H1 (cell line): ENCODE results near the gene RAB25. TPM values are rescaled to one million over a fixed set of nuclear protein-coding genes. Genes with fewer than 3 reads are reported as not detected.

ENCODE experiments used
- CTCF ChIA-PET: fragments of 300-600 bp; sonication (Branson Sonifier 250); formaldehyde crosslinking; loops from one replicate; lab custom pipeline; 2021; ENCODE audit not compliant: partially characterized antibody; lab: Charles Lee
- POLR2A ChIA-PET: fragments of 300-600 bp; sonication (Branson Sonifier 250); formaldehyde crosslinking; loops from one replicate; lab custom pipeline; 2021; ENCODE audit warnings: inconsistent platforms; ENCODE audit not compliant: partially characterized antibody; lab: Charles Lee
- DNase-seq, 2 experiments: peaks; one replicate each; pipeline versions ENCODE4 v3.0.0 to v3.0.0-alpha.2; 2010 to 2022; ENCODE audit warnings: low spot score in 2 of 2, low read depth in 1 of 2, mixed read lengths in 1 of 2
- FAIRE-seq: peaks from 2 replicates; lab custom pipeline; 2011; peaks lifted over from hg19 to GRCh38; lab: Jason Lieb, UNC
- H2AFZ ChIP-seq: 2 replicates; pipeline ENCODE4 v1.8.1; 2012; ENCODE audit warnings: low read length, inconsistent platforms
- H2AK5ac ChIP-seq: 2 replicates; pipeline ENCODE4 v1.6.1; 2013; ENCODE audit warnings: low read depth, low read length
- H2BK120ac ChIP-seq: replicated peaks from 2 replicates; pipeline ENCODE3; 2013; ENCODE audit warnings: low read depth, low read length, inconsistent platforms
- H2BK12ac ChIP-seq: 2 replicates; pipeline ENCODE4 v1.6.1; 2013; ENCODE audit warnings: low read depth, low read length
- H2BK15ac ChIP-seq: 2 replicates; pipeline ENCODE4 v1.6.1; 2013; ENCODE audit warnings: low read length
- H2BK20ac ChIP-seq: 2 replicates; pipeline ENCODE4 v1.6.1; 2013; ENCODE audit warnings: low read length
- H2BK5ac ChIP-seq: 2 replicates; pipeline ENCODE4 v1.6.1; 2013; ENCODE audit warnings: low read depth, low read length
- H3K14ac ChIP-seq: 2 replicates; pipeline ENCODE4 v1.6.1; 2013; ENCODE audit warnings: inconsistent platforms; ENCODE audit not compliant: insufficient read length
- H3K18ac ChIP-seq: 2 replicates; pipeline ENCODE4 v1.6.1; 2013; ENCODE audit warnings: low read length; ENCODE audit errors: extremely low read depth
- H3K23ac ChIP-seq: 2 replicates; pipeline ENCODE4 v1.6.1; 2013; ENCODE audit warnings: inconsistent platforms; ENCODE audit not compliant: insufficient read length
- H3K23me2 ChIP-seq: 2 replicates; pipeline ENCODE4 v1.6.1; 2013; ENCODE audit warnings: low read depth, low read length
- H3K27ac ChIP-seq: 2 replicates; pipeline ENCODE4 v1.6.1; 2011; ENCODE audit warnings: low read depth, low read length, inconsistent platforms
- H3K27me3 ChIP-seq, 4 experiments: replicated peaks in 1 of 4; 1 replicate in 1 of 4; 2 replicates in 3 of 4; pipeline versions ENCODE4 v1.6.1 to v1.8.1; 2011 to 2013; ENCODE audit warnings: low read length in 3 of 4, mild to moderate bottlenecking in 3 of 4, inconsistent platforms in 2 of 4, mixed read lengths in 2 of 4, moderate library complexity in 1 of 4; ENCODE audit not compliant: control insufficient read depth in 3 of 4, insufficient read depth in 3 of 4; ENCODE audit errors: extremely low read depth in 1 of 4
- H3K36me3 ChIP-seq, 4 experiments: 2 replicates each; pipeline versions ENCODE4 v1.6.1 to v1.8.1; 2011 to 2013; ENCODE audit warnings: mild to moderate bottlenecking in 4 of 4, low read length in 3 of 4, moderate library complexity in 2 of 4, control low read depth in 1 of 4, inconsistent platforms in 1 of 4; ENCODE audit not compliant: insufficient read depth in 4 of 4, control insufficient read depth in 2 of 4
- H3K4ac ChIP-seq: replicated peaks from 2 replicates; pipeline ENCODE3; 2013; ENCODE audit warnings: low read length, low read depth, mixed read lengths, inconsistent platforms; ENCODE audit not compliant: insufficient read length
- H3K4me1 ChIP-seq, 4 experiments: replicated peaks in 1 of 4; 1 replicate in 1 of 4; 2 replicates in 3 of 4; pipeline versions ENCODE4 v1.6.1 to v1.8.1; 2011 to 2013; ENCODE audit warnings: low read length in 3 of 4, inconsistent platforms in 2 of 4, mixed read lengths in 1 of 4; ENCODE audit not compliant: insufficient read depth in 4 of 4, control insufficient read depth in 3 of 4
- H3K4me2 ChIP-seq, 2 experiments: 2 replicates each; pipeline versions ENCODE4 v1.6.1 to v1.8.1; 2011 to 2013; ENCODE audit warnings: low read depth in 2 of 2, low read length in 2 of 2, control low read depth in 1 of 2, inconsistent platforms in 1 of 2, mild to moderate bottlenecking in 1 of 2; ENCODE audit not compliant: insufficient read depth in 1 of 2
- H3K4me3 ChIP-seq, 4 experiments: fragments of 200-600, 300-600 bp in 1 of 4; sonication (generic), shearing (Covaris generic), sonication (Bioruptor Twin) in 1 of 4; 2 replicates each; pipeline versions ENCODE4 v1.5.1 to v1.8.1; 2011 to 2016; ENCODE audit warnings: low read length in 4 of 4, low read depth in 3 of 4, control low read depth in 2 of 4, inconsistent platforms in 2 of 4, mild to moderate bottlenecking in 2 of 4, mixed read lengths in 1 of 4, moderate library complexity in 1 of 4; ENCODE audit not compliant: insufficient read depth in 2 of 4; ENCODE audit errors: extremely low read depth in 1 of 4
- H3K56ac ChIP-seq: replicated peaks from 2 replicates; pipeline ENCODE3; 2013; ENCODE audit warnings: low read depth, mild to moderate bottlenecking, mixed read lengths, low read length, inconsistent platforms; ENCODE audit not compliant: insufficient read length
- H3K79me1 ChIP-seq: 2 replicates; pipeline ENCODE4 v1.6.1; 2013; ENCODE audit warnings: low read depth, low read length, control low read depth
- H3K79me2 ChIP-seq, 2 experiments: 2 replicates each; pipeline versions ENCODE4 v1.6.1 to v1.8.1; 2012 to 2013; ENCODE audit warnings: low read length in 2 of 2, mild to moderate bottlenecking in 2 of 2, inconsistent platforms in 1 of 2; ENCODE audit not compliant: insufficient read depth in 2 of 2, control insufficient read depth in 1 of 2
- H3K9ac ChIP-seq, 4 experiments: replicated peaks in 1 of 4; 1 replicate in 1 of 4; 2 replicates in 3 of 4; pipeline versions ENCODE4 v1.6.1 to v1.8.1; 2011 to 2013; ENCODE audit warnings: low read depth in 3 of 4, low read length in 3 of 4, control low read depth in 2 of 4, mild to moderate bottlenecking in 2 of 4, moderate library complexity in 2 of 4, inconsistent platforms in 1 of 4; ENCODE audit errors: extremely low read depth in 1 of 4
- H3K9me3 ChIP-seq, 2 experiments: 2 replicates each; pipeline versions ENCODE4 v1.6.1 to v1.8.1; 2012 to 2013; ENCODE audit warnings: mild to moderate bottlenecking in 2 of 2, moderate library complexity in 2 of 2, control low read depth in 1 of 2, inconsistent platforms in 1 of 2, low read depth in 1 of 2, low read length in 1 of 2, mixed read lengths in 1 of 2; ENCODE audit not compliant: insufficient read depth in 2 of 2
- H4K20me1 ChIP-seq, 2 experiments: replicated peaks in 1 of 2; 2 replicates each; pipeline versions ENCODE3 to v1.8.1; 2011 to 2013; ENCODE audit warnings: inconsistent platforms in 2 of 2, low read length in 2 of 2, mild to moderate bottlenecking in 1 of 2; ENCODE audit not compliant: insufficient read depth in 2 of 2, control insufficient read depth in 1 of 2
- H4K5ac ChIP-seq: 2 replicates; pipeline ENCODE4 v1.6.1; 2013; ENCODE audit warnings: low read length, low read depth, mixed read lengths, inconsistent platforms; ENCODE audit not compliant: insufficient read length
- H4K8ac ChIP-seq: 2 replicates; pipeline ENCODE4 v1.8.0; 2013; ENCODE audit warnings: mild to moderate bottlenecking, moderate library complexity, low read length, inconsistent platforms; ENCODE audit not compliant: insufficient read depth; ENCODE audit errors: extremely low read depth
- H4K91ac ChIP-seq: replicated peaks from 2 replicates; pipeline ENCODE3; 2013; ENCODE audit warnings: low read length, mixed read lengths, inconsistent platforms; ENCODE audit not compliant: insufficient read length
- BRCA1 ChIP-seq: IDR thresholded peaks from 2 replicates; pipeline ENCODE4 v1.6.1; 2012; ENCODE audit warnings: low read depth, low read length, improper control_type of control experiment
- CBX5 ChIP-seq: fragments of 300-800, 300-1000 bp; sonication (generic); IDR thresholded peaks from 2 replicates; pipeline ENCODE4 v1.7.1; 2016; ENCODE audit warnings: antibody characterized with exemption, low read length, low read depth
- E2F6 ChIP-seq: IDR thresholded peaks from 2 replicates; pipeline ENCODE4 v1.6.1; 2012; ENCODE audit warnings: inconsistent platforms
- EGR1 ChIP-seq: IDR thresholded peaks from 2 replicates; pipeline ENCODE4 v1.6.1; 2011; ENCODE audit warnings: low read depth, low read length, borderline replicate concordance
- EP300 ChIP-seq, 2 experiments: IDR thresholded peaks; 1 replicate in 1 of 2; 2 replicates in 1 of 2; pipeline ENCODE4 v1.6.1; 2011 to 2012; ENCODE audit warnings: low read depth in 2 of 2, low read length in 2 of 2, mild to moderate bottlenecking in 2 of 2, borderline replicate concordance in 1 of 2, inconsistent platforms in 1 of 2, moderate library complexity in 1 of 2
- HDAC2 ChIP-seq, 2 experiments: fragments of 300-600 bp in 1 of 2; sonication (generic) in 1 of 2; IDR thresholded peaks; 2 replicates each; pipeline ENCODE4 v1.6.1; 2011 to 2012; ENCODE audit warnings: low read depth in 2 of 2, low read length in 2 of 2, mild to moderate bottlenecking in 2 of 2, moderate library complexity in 2 of 2, borderline replicate concordance in 1 of 2, inconsistent platforms in 1 of 2
- JUND ChIP-seq: IDR thresholded peaks from 2 replicates; pipeline ENCODE4 v1.6.1; 2011; ENCODE audit warnings: mild to moderate bottlenecking, improper control_type of control experiment, low read length
- KDM4A ChIP-seq: IDR thresholded peaks from one replicate; pipeline ENCODE4 v1.7.1; 2012; ENCODE audit warnings: low read depth, mild to moderate bottlenecking, moderate library complexity, low read length, inconsistent platforms; ENCODE audit not compliant: severe bottlenecking
- NRF1 ChIP-seq: IDR thresholded peaks from 2 replicates; pipeline ENCODE4 v1.6.1; 2011; ENCODE audit warnings: mild to moderate bottlenecking, low read depth, low read length, improper control_type of control experiment
- TAF1 ChIP-seq: IDR thresholded peaks from 2 replicates; pipeline ENCODE4 v1.6.1; 2011; ENCODE audit warnings: mild to moderate bottlenecking, low read depth, low read length
- TEAD4 ChIP-seq: IDR thresholded peaks from 2 replicates; pipeline ENCODE4 v1.6.1; 2012; ENCODE audit warnings: low read depth, low read length, inconsistent platforms, mixed read lengths
- ZNF274 ChIP-seq: IDR thresholded peaks from 2 replicates; pipeline ENCODE4 v1.7.0; 2012; ENCODE audit warnings: low read length, borderline replicate concordance; ENCODE audit errors: extremely low read depth
- WGBS, 2 experiments: shearing (Covaris generic) in 1 of 2; methylation state at CpG; one replicate each; pipeline versions ENCODE4 v1.1.6 to v1.1.7; 2013 to 2015; ENCODE audit warnings: low lambda C conversion rate in 2 of 2, mixed read lengths in 2 of 2, inconsistent platforms in 1 of 2, low coverage in 1 of 2, missing lambda C conversion rate in 1 of 2; ENCODE audit not compliant: insufficient replicate concordance in 2 of 2, insufficient coverage in 1 of 2, insufficient read length in 1 of 2; ENCODE audit errors: extremely low coverage in 1 of 2, missing lambda C conversion rate in 1 of 2; 5-methylcytosine and 5-hydroxymethylcytosine counted together
- polyA plus RNA-seq, 7 experiments: library from polyadenylated mRNA; depleted of rRNA in 3 of 7; stranded (reverse) in 5 of 7; unstranded in 2 of 7; fragments of >200 nt in 5 of 7; fragments of 200-250 nt in 2 of 7; gene quantifications; 1 replicate in 5 of 7; 2 replicates in 1 of 7; 4 replicates in 1 of 7; pipeline versions ENCODE4 v1.2.1 to v1.2.3, GENCODE V29; 2011 to 2013; ENCODE audit warnings: missing spikeins in 2 of 7, mixed read lengths in 2 of 7
- total RNA-seq: library from RNA; stranded (reverse); fragmentation: NEBNext Ultra II Directional; extraction: Animal tissue kit (Norgen Biotek cat#: 25700); gene quantifications from 2 replicates; pipeline ENCODE4 v1.2.1, GENCODE V29; 2021

Gene RAB25
- total and polyA plus RNA-seq, 2 of the 8 experiments (the other 6 are each of a cell fraction or from before 2014, with no cell fraction given) = 34.8 to 98.2 TPM

GRCh38 chr1:156086256-156086662 is 25.3 kb downstream of the RAB25 start:
- H3K4ac ChIP-seq = no peak overlapping the region
- H3K79me2 ChIP-seq = peaks cover 0 to 31% of the 10 kb centered on the region in 2 experiments; a peak in 3 of 4 replicates
- H4K5ac ChIP-seq = no peak overlapping the region
- H2BK12ac ChIP-seq = no peak overlapping the region
- TF ChIP-seq EP300 (IDR thresholded peaks at IDR 0.05; ENCODE audit: borderline replicate concordance in 1 of 2, low read depth in 2 of 2, low read length in 2 of 2) (no peak), E2F6 (no peak), BRCA1 (no peak), KDM4A (no peak), CBX5 (no peak), TEAD4 (0 out of 2 replicates have a peak, but pooled peaks have one; percentile 44), JUND (peak; percentile 40; the same call in 1 of the 2 replicates), NRF1 (no peak), HDAC2 (IDR thresholded peaks at IDR 0.05; ENCODE audit: borderline replicate concordance in 1 of 2, low read depth in 2 of 2, low read length in 2 of 2) (no peak), TAF1 (0 out of 2 replicates have a peak, but pooled peaks have one; percentile 18), ZNF274 (no peak), EGR1 (no peak)
- H3K9ac ChIP-seq = no peak overlapping the region; a peak in 1 of 7 replicates
- H3K79me1 ChIP-seq = peaks cover 7% of the 10 kb centered on the region
- no peak overlapping the region for H3K4me3 ChIP-seq
- H2AK5ac ChIP-seq = no peak overlapping the region
- H2BK120ac ChIP-seq = no peak overlapping the region
- no peak overlapping the region for H2BK20ac ChIP-seq
- no peak overlapping the region for H2BK15ac ChIP-seq
- no peaks in the 10 kb centered on the region for H3K36me3 ChIP-seq
- H3K23me2 ChIP-seq = peaks cover 3% of the 10 kb centered on the region; the same call in 1 of the 2 replicates
- H3K4me1 ChIP-seq = peaks cover 4 to 13% (median 9%) of the 10 kb centered on the region in 4 experiments
- WGBS, 2 experiments = 77% methylated on average over 1 of the region's 1 CpG; no CpG with 5 or more reads in 1 of the 2 experiments
- CTCF ChIA-PET = interaction anchor here (0.8 to 29.5 kb wide), 8 partner anchors 10 to 194 kb away, joined by 3 to 1994 read pairs (median 3); partner anchors contain the start of gene LMNA
- H3K23ac ChIP-seq = no peak overlapping the region
- no peak overlapping the region for H3K27ac ChIP-seq
- no peak overlapping the region for H3K18ac ChIP-seq
- no peaks in the 10 kb centered on the region for H3K9me3 ChIP-seq
- no peak for FAIRE-seq
- no peak overlapping the region for H3K14ac ChIP-seq
- H4K20me1 ChIP-seq = peaks cover 8 to 9% of the 10 kb centered on the region in 2 experiments
- DNase-seq = no peak
- H4K8ac ChIP-seq = no peak overlapping the region
- no peak overlapping the region for H3K56ac ChIP-seq
- H3K27me3 ChIP-seq = no peaks in the 10 kb centered on the region
- POLR2A ChIA-PET = interaction anchor here (1.1 to 29.6 kb wide), 5 partner anchors 10 to 103 kb away, joined by 3 to 763 read pairs (median 12); partner anchors contain the start of gene LMNA
- H2BK5ac ChIP-seq = no peak overlapping the region
- H3K4me2 ChIP-seq = no peak overlapping the region
- H4K91ac ChIP-seq = no peak overlapping the region
- H2AFZ ChIP-seq = no peak overlapping the region
